Activated T-helper 1 cell treated with Interleukin-2 at 50 U/mL for 16 hours (primary cell): ENCODE results near the gene TMEM203.

ENCODE experiments used
- DNase-seq: peaks from one replicate; pipeline ENCODE4 v3.0.0-alpha.2; 2020; ENCODE audit warnings: low read depth

Gene TMEM203

GRCh38 chr9:137178939-137179630, 26.4 kb downstream of the TMEM203 start:
- DNase-seq = no peak

GRCh38 chr9:137178201-137178938, 27.1 kb downstream of the TMEM203 start:
- DNase-seq = no peak

GRCh38 chr9:137176302-137177182, 28.9 kb downstream of the TMEM203 start:
- DNase-seq = no peak

GRCh38 chr9:137175345-137175961, 30.0 kb downstream of the TMEM203 start:
- no peak for DNase-seq

DNA sequence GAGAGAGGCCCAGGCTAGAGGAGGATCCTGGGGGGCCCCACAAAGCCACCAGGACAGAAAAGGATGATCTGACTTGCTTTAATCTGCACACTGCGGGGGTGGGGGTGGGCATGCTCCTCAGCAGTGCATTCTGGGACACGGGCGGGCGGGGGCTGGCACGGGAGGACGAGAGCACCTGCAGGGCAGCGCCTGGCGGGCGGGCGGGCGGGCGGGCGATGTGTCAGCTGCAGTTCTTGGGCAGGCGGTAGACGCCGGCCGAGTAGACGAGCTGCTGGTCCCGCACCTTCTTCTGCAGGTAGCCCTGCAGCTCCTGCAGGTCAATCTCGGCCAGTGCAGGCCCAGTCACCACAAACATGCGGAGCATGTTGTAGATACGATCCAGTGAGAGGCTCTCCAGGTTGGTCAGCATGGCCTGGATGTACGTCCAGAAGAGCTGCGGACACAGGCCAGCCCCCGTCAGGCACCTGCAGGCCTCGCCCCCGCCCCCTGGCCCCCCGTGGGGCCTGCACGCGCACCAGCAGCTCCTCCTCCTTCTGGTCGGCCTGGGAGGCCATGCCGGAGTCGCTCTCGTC, 30.6 kb downstream of the TMEM203 start:
- no peak for DNase-seq

DNA sequence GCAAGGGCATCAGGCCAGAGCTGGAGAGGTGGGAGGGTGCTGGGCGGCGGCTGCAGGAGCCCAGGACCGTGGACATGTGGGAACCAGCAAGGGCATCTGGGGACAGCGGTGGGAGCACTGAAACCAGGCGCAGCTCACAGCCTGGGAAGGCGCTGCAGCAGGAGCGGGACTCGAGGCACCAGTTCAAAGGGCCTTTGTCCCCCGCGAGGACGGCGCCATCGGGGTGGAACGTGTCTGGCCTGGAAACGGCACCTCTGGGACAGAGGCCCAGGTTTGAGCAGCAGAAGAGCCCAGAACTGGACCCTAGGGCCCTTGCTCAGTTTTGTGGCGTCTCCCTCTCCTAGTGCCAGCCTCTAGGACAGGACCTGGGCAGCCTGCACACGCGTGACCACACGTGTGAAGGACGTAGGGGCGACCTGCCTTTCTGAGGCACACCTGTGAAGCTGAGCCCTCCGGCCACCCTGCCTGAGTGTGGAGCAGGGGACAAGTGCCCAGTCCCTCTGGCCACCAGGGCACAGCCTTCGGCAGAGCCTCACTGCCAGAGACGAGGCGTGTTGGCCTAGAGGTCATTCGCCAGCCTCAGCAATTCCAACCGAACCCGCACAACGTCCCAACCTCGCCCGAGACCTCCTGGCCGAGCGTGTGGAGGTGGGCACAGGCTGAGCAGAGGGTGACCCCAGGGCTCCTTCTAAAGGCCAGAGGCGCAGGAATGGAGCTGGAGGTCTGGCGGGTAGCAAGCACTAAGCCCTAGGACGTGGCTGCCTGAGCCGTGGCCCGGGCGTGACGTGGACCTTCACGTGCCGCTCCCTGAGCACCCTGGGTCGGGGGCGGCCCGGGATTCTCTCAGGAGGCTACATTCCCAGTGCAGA, 31.4 kb downstream of the TMEM203 start:
- no peak for DNase-seq

- no peak for DNase-seq
These were observed 32.3 kb downstream of the TMEM203 start for GRCh38 chr9:137172901-137173795.

- no peak for DNase-seq
These were observed 34.1 kb downstream of the TMEM203 start for GRCh38 chr9:137171149-137171900.

GRCh38 chr9:137170486-137171148, 34.8 kb downstream of the TMEM203 start:
- no peak for DNase-seq

DNA sequence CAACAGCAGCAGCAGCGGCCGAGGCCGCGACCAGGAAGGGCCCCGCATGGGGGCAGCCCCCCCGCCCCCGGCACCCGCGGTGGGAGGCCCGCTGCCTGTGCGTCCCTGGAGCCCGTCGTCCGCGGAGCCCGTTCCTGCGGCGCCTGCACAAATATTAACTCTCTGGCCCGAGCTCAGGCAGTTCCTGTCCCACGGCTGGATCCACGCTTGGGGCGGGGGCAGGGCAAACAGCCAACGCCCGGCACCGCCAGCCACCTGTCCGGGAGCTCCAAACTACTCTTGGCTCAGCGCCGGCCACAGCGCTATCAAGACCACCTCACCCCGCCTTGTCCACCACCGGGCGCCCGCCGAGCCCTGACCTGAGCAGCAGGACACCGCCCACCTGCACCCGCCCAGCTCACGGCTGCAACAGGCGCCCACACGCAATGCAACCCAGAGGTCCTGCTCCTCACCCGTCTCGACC, 35.5 kb downstream of the TMEM203 start, which contains the start of gene LRRC26:
Gene LRRC26 (minus strand): TSS at position 156 of the 463 bp plus-strand sequence. CDS start 108 bp downstream, at position 48.
- no peak for DNase-seq

GRCh38 chr9:137168904-137169856, 36.3 kb downstream of the TMEM203 start:
- DNase-seq = no peak

- no peak for DNase-seq
These were observed 36.9 kb downstream of the TMEM203 start for GRCh38 chr9:137168573-137168903.

- no peak for DNase-seq
These were observed 37.5 kb downstream of the TMEM203 start for GRCh38 chr9:137167747-137168572.

DNA sequence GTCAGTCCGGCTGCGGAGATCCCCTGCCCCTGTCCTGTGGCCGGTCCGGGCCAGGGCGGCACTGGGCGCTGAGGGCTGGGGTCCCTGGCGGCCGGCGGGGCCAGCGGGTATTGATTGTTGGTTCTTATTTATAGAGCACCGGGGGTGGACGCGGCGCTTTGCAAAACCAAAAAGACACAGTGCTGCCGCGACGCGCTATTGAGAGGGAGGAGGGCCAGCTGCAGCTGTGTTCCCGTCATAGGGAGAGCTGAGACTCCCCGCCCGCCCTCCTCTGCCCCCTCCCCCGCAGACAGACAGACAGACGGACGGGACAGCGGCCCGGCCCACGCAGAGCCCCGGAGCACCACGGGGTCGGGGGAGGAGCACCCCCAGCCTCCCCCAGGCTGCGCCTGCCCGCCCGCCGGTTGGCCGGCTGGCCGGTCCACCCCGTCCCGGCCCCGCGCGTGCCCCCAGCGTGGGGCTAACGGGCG, 38.1 kb downstream of the TMEM203 start:
- DNase-seq = no peak

GRCh38 chr9:137166380-137167229, 38.8 kb downstream of the TMEM203 start:
- DNase-seq = no peak
